Activated CD4-positive, alpha-beta T cell treated with anti-CD3 and anti-CD28 coated beads, Interleukin-2, amount 10 ng/mL, durations not matched to agents 7 days and 5 days (primary cell): ENCODE measurements around the gene UBAC2. TPM values are rescaled to one million over a fixed set of nuclear protein-coding genes. Genes with fewer than 3 reads are reported as not detected.
"Not testable (repeated sequence)": the region's sequence is repeated elsewhere in the genome, so short reads cannot be mapped to it uniquely, and the experiment has no call there.

Experiments used
- CTCF ChIA-PET: fragments of 350-600 bp; sonication (Branson Sonifier 250); formaldehyde crosslinking; loops from one replicate; lab custom pipeline; 2021; ENCODE audit warnings: antibody characterized with exemption; lab: Charles Lee
- POLR2A ChIA-PET: fragments of 350-600 bp; sonication (Branson Sonifier 250); formaldehyde crosslinking; loops from one replicate; lab custom pipeline; 2021; ENCODE audit warnings: antibody characterized with exemption; lab: Charles Lee
- DNase-seq: peaks from one replicate; pipeline ENCODE4 v3.0.0-alpha.2; 2020
- H3K27ac Mint-ChIP-seq: one replicate; pipeline ENCODE4 v1.8.0; 2021; ENCODE audit warnings: mild to moderate bottlenecking, moderate library complexity, mixed read lengths
- H3K27me3 Mint-ChIP-seq: one replicate; pipeline ENCODE4 v1.8.0; 2021; ENCODE audit warnings: mixed read lengths
- H3K36me3 Mint-ChIP-seq: one replicate; pipeline ENCODE4 v1.8.0; 2021; ENCODE audit warnings: low read depth, mixed read lengths
- H3K4me1 Mint-ChIP-seq: one replicate; pipeline ENCODE4 v1.8.0; 2021; ENCODE audit warnings: mixed read lengths
- H3K4me3 Mint-ChIP-seq: one replicate; pipeline ENCODE4 v1.8.0; 2021; ENCODE audit warnings: mild to moderate bottlenecking, moderate library complexity, mixed read lengths
- H3K9me3 Mint-ChIP-seq: one replicate; pipeline ENCODE4 v1.8.0; 2021; ENCODE audit warnings: mixed read lengths
- total RNA-seq, 2 experiments: library from RNA; stranded (reverse); gene quantifications; one replicate each; pipeline ENCODE4 v1.2.3, GENCODE V29; 2021

Gene UBAC2
- total RNA-seq, 2 experiments from 2014 or later = 67.8 to 70.5 TPM

DNA sequence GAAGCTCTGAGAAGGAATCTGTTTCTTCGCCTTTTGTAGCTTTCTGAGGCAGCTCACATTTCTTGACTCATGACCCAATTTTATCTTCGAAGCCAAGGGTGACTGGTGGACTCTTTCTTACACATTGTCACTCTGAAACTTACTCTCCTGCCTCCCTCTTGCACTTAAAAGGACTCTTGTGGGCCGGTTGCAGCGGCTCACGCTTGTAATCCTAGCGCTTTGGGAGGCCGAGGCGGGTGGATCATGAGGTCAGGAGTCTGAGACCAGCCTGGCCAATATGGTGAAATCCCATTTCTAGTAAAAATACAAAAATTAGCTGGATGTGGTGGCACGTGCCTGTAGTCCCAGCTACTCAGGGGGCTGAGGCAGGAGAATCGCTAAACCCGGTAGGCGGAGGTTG is 29.9 kb downstream of the UBAC2 start:
- POLR2A ChIA-PET, H3K4me3 Mint-ChIP-seq: not testable (repeated sequence)
- CTCF ChIA-PET = interaction anchor here (0.7 to 3.4 kb wide), 10 partner anchors 12 to 121 kb away, joined by 3 to 9 read pairs (median 6); no protein-coding TSS in a partner anchor

DNA sequence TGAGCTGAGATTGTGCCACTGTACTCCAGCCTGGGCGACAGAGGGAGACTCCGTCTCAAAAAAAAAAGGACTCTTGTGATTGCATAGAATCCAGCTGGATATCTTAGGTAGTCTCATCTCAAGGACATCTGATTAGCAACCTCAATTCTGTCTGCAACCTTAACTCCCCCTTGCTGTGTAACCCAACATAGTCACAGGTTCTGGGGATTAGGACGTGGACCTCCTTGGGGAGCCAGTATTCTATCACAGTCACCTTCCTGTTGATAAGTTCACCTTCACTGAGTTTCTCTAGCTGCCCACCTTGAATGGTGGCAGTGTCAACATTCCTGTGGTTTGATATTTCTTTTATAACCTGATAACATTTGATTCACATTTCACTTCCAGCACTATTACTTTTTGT is 30.3 kb downstream of the UBAC2 start:
- Mint-ChIP-seq H3K36me3 (peaks cover 43% of the 10 kb centered on the region), H3K4me3 (no peak overlapping the region), H3K9me3 (peaks cover 2% of the 10 kb centered on the region), H3K27ac (no peak overlapping the region), H3K4me1 (peaks cover 69% of the 10 kb centered on the region), H3K27me3 (no peaks in the 10 kb centered on the region)
- CTCF ChIA-PET = interaction anchor here (0.6 to 3.4 kb wide), 11 partner anchors 12 to 121 kb away, joined by 3 to 9 read pairs (median 5); no protein-coding TSS in a partner anchor
- POLR2A ChIA-PET = no interaction called here
- DNase-seq = no peak

More for the DNA sequence above, 29.9 kb downstream of the UBAC2 start:
- not testable (repeated sequence) for H3K27me3 Mint-ChIP-seq, DNase-seq, H3K27ac Mint-ChIP-seq, H3K9me3 Mint-ChIP-seq
- peaks cover 43% of the 10 kb centered on the region for H3K36me3 Mint-ChIP-seq
- peaks cover 69% of the 10 kb centered on the region for H3K4me1 Mint-ChIP-seq

DNA sequence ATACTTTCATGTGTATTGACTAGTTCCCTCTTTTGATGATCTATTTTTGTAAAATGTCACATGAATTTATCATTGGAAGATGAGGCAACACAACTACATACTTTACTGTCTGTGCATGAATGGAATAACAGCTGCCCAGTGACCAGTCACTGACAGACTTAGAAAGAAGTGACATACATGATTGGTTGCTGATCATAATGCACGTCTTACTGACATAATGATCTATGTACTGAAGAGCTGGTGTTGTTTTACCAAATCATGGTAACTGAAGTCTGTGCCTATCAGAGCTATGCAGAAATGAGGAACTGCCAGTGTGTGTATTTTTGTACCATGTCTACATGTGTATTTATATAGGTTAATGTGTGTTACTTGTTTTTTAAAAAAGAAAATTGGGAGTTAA is 31.1 kb downstream of the UBAC2 start:
- DNase-seq = no peak
- peaks cover 2% of the 10 kb centered on the region for H3K9me3 Mint-ChIP-seq
- H3K36me3 Mint-ChIP-seq = peaks cover 41% of the 10 kb centered on the region
- H3K27ac Mint-ChIP-seq = peak overlapping the region; percentile 16
- peaks cover 69% of the 10 kb centered on the region for H3K4me1 Mint-ChIP-seq
- CTCF ChIA-PET = interaction anchor here (0.6 to 3.4 kb wide), 6 partner anchors 13 to 45 kb away, joined by 3 to 9 read pairs (median 6); no protein-coding TSS in a partner anchor
- POLR2A ChIA-PET = no interaction called here
- H3K27me3 Mint-ChIP-seq = no peaks in the 10 kb centered on the region
- no peak overlapping the region for H3K4me3 Mint-ChIP-seq

DNA sequence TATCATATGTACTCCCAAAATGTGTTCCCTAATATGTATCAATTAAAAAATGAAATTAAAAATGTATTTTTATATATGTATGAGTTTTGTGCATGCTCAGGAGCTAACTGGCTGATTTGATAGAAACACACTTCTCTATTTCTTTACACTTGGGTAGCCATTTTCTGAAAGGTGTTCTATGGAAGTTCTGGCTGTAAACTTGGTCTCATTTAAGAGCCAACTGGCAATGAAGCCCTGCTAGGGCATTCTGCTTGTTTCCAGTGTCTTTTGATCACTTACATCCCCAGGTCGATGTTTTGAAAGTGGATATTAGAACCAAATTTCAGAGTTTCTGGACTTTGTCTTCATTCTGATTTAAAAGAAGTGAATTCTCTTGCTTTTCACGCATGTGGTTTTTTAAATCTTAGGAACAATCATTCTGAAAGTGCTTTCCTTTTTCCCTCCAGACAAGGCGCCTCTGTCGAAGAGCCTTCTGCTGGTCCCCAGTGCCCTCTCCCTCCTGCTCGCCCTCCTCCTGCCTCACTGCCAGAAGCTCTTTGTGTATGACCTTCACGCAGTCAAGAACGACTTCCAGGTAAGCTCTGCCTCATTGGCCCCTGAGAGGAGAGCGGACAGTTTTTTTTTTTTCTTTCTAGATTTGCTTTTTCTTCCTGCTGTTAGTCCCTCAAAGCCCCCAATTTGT is 37.5 kb downstream of the UBAC2 start:
- Mint-ChIP-seq H3K27me3 (no peaks in the 10 kb centered on the region), H3K9me3 (peaks cover 2% of the 10 kb centered on the region), H3K4me3 (peak overlapping the region; percentile 75), H3K4me1 (peaks cover 60% of the 10 kb centered on the region), H3K27ac (peak overlapping the region; percentile 95), H3K36me3 (peaks cover 47% of the 10 kb centered on the region)
- DNase-seq = peak; percentile 32
- ChIA-PET CTCF (interaction anchor here (0.6 kb wide), 1 partner anchor 13 kb away, joined by 3 read pairs; no protein-coding TSS in a partner anchor), POLR2A (no interaction called here)

DNA sequence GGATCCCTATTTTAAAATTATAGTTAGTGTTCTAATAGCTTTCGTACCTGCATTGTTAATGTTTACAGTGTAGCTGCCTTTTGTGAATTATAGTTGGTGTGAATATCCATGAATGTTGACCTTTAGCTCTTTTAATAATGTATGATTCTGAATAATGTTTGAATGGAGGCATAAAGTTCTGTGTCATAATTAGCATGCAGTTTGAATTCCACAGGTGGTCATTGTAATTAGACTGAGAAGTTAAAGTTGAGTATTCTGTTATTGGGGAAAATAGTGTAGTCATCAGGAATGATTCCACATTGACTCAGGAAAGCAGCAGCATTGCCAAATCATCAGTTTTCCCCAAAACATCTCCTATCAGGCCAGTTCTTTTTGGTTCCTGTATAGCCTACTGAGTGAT is 45.4 kb downstream of the UBAC2 start:
- ChIA-PET CTCF (interaction anchor here (0.5 to 2.2 kb wide), 3 partner anchors 12 to 224 kb away, joined by 3 to 8 read pairs (median 3); partner anchors contain the start of gene GPR18), POLR2A (no interaction called here)
- no peak overlapping the region for H3K27ac Mint-ChIP-seq
- H3K4me3 Mint-ChIP-seq = no peak overlapping the region
- H3K36me3 Mint-ChIP-seq = peaks cover 55% of the 10 kb centered on the region
- peaks cover 4% of the 10 kb centered on the region for H3K9me3 Mint-ChIP-seq
- peaks cover 28% of the 10 kb centered on the region for H3K4me1 Mint-ChIP-seq
- no peak for DNase-seq
- H3K27me3 Mint-ChIP-seq = no peaks in the 10 kb centered on the region

DNA sequence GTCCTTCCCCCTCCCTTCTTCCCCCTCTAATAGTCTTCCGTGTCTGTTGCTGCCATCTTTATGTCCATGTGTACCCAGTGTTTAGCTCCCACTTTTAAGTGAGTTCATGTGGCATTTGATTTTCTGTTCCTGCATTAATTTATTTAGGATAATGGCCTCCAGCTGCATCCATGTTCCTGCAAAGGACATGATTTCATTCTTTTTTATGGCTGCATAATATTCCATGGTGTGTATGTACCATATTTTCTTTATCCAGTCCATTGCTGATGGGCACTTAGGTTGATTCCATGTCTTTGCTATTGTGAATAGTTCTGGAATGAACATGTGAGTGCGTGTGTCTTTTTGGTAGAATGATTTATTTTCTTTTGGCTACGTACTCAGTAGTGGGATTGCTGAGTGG is 48.5 kb downstream of the UBAC2 start:
- H3K27ac Mint-ChIP-seq, H3K27me3 Mint-ChIP-seq, POLR2A ChIA-PET, CTCF ChIA-PET, H3K9me3 Mint-ChIP-seq, DNase-seq, H3K4me3 Mint-ChIP-seq: not testable (repeated sequence)
- peaks cover 63% of the 10 kb centered on the region for H3K36me3 Mint-ChIP-seq
- H3K4me1 Mint-ChIP-seq = peaks cover 45% of the 10 kb centered on the region

DNA sequence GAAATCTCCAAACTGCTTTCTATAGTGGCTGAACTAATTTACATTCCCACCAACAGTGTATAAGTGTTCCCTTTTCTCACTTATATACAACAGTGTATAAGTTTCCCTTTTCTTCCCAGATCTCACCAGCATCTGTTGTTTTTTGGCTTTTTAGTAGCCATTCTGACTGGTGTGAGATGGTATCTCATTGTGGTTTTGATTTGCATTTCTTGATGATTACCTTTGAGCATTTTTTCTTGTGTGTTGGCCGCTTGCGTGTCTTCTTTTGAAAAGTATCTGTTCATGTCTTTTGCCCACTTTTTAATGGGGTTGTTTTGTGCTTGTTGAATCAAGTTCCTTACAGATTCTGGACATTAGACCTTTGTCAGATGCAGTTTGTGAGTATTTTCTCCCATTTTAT is 49.0 kb downstream of the UBAC2 start:
- DNase-seq, H3K27ac Mint-ChIP-seq, POLR2A ChIA-PET, H3K4me3 Mint-ChIP-seq, H3K27me3 Mint-ChIP-seq, H3K9me3 Mint-ChIP-seq, CTCF ChIA-PET: not testable (repeated sequence)
- Mint-ChIP-seq H3K4me1 (peaks cover 46% of the 10 kb centered on the region), H3K36me3 (peaks cover 61% of the 10 kb centered on the region)

DNA sequence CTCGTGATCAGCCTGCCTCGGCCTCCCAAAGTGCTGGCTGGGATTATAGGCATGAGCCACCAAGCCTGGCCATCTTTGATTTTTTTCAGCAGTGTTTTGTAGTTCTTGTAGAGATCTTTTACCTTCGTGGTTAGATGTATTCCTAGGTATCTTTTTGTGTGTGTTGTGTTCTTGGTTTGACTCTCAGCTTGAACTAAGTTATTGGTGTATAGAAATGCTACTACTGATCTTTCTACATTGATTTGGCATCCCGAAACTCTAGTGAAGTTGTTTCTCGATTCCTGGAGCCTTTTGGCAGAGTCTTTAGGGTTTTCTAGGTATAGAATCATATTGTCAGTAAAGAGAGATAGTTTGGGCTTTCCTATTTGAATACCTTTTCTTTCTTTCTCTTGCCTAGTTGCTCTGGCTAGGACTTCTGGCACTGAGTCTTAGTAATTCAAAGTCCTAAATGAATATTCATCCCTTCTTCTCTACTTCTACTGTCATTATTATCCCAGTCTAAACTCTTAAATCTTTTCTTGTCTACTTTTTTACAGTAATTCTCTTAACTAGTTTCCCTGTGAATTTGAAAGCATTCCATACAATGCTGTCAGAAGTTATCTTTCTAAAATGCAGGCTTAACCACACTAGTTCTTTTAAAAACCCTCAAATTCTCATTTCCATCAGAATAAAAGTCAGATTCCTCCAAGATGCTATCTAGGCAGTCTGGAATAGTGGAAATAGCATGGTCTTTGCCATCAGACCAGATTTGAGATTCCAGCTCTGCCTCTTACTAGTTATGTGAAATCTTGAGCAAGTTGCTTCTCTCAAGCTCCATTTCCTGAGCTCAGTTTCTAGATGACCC is 50.5 kb downstream of the UBAC2 start:
- no peaks in the 10 kb centered on the region for H3K27me3 Mint-ChIP-seq
- H3K9me3 Mint-ChIP-seq = peaks cover 4% of the 10 kb centered on the region
- no peak for DNase-seq
- peaks cover 64% of the 10 kb centered on the region for H3K36me3 Mint-ChIP-seq
- ChIA-PET CTCF (interaction anchor here (0.6 to 2.8 kb wide), 7 partner anchors 13 to 51 kb away, joined by 3 to 9 read pairs (median 3); partner anchors contain the start of gene UBAC2), POLR2A (no interaction called here)
- H3K4me3 Mint-ChIP-seq = no peak overlapping the region
- peaks cover 58% of the 10 kb centered on the region for H3K4me1 Mint-ChIP-seq
- peak overlapping the region; percentile 38 for H3K27ac Mint-ChIP-seq

DNA sequence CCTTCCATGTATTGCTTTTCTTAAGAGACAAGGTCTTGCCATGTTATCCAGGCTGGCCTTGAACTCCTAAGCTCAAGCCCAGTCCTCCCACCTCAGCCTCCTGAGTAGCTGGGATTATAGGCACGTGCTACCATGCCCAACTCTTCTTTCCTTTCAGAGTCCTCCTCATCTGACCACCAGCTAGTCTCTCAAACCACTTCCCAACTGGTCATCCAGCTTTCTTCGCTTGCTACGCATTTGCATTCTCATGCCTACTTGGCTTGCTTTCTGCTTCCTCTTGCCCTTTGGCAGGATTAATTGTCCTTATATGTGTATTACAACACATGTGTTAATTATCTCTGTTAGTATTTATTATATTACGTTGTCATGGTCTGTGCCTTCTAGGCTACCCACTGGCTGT is 51.3 kb downstream of the UBAC2 start:
- POLR2A ChIA-PET = no interaction called here
- Mint-ChIP-seq H3K4me3 (no peak overlapping the region), H3K27me3 (no peaks in the 10 kb centered on the region), H3K4me1 (peaks cover 62% of the 10 kb centered on the region), H3K27ac (peak overlapping the region; percentile 17), H3K9me3 (peaks cover 4% of the 10 kb centered on the region), H3K36me3 (peaks cover 66% of the 10 kb centered on the region)
- CTCF ChIA-PET = interaction anchor here (0.6 to 2.8 kb wide), 7 partner anchors 14 to 52 kb away, joined by 3 to 9 read pairs (median 3); partner anchors contain the start of gene UBAC2
- DNase-seq = no peak

DNA sequence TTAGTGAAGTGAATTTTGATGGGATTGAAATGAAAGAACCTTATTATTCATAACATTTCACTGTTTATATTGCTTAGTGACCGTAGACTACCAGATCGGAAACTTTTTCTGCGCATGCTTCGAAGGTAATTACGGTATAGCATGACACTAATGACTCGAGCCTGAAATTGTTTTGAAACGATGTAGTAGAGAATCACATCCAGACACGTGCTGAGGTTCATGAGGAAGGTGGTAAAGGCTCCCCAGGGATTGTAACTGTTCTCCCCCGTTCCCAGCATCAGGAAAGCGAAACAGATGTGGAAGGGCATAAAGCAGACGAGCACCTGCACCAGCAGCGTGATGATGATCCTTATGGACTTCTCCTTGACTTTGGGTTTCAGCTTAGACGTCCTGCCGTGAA is 54.2 kb downstream of the UBAC2 start:
- CTCF ChIA-PET = interaction anchor here (0.9 to 2.0 kb wide), 4 partner anchors 14 to 182 kb away, joined by 3 to 4 read pairs (median 3); no protein-coding TSS in a partner anchor
- H3K27me3 Mint-ChIP-seq = no peaks in the 10 kb centered on the region
- H3K36me3 Mint-ChIP-seq = peaks cover 55% of the 10 kb centered on the region
- H3K27ac Mint-ChIP-seq = peak overlapping the region; percentile 26
- peaks cover 63% of the 10 kb centered on the region for H3K4me1 Mint-ChIP-seq
- POLR2A ChIA-PET = interaction anchor here (0.6 kb wide), 1 partner anchor 49 kb away, joined by 3 read pairs; no protein-coding TSS in a partner anchor
- H3K9me3 Mint-ChIP-seq = no peaks in the 10 kb centered on the region
- no peak overlapping the region for H3K4me3 Mint-ChIP-seq
- DNase-seq = no peak

DNA sequence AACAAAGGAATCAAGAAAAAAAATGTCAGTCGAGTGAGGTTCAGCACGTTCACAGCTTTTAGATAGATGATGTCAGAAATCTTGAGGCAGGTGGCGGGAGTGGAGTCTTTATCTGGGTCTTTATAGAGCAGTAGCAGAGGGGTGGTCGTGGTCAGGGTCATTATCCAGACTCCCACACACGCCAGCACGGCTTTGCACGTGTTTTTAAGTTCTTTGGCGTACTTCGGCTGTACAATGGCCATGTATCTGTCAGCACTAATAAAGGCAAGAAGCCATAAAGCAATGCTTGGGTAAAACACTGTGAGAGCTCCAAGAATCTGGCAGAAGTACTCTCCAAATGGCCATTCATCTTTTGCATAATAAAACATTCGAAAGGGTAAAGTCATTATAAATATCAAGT is 54.6 kb downstream of the UBAC2 start:
- ChIA-PET POLR2A (interaction anchor here (0.6 kb wide), 1 partner anchor 50 kb away, joined by 3 read pairs; no protein-coding TSS in a partner anchor), CTCF (interaction anchor here (0.8 to 2.0 kb wide), 6 partner anchors 11 to 182 kb away, joined by 3 to 5 read pairs (median 3); no protein-coding TSS in a partner anchor)
- H3K4me1 Mint-ChIP-seq = peaks cover 63% of the 10 kb centered on the region
- H3K9me3 Mint-ChIP-seq = no peaks in the 10 kb centered on the region
- peaks cover 55% of the 10 kb centered on the region for H3K36me3 Mint-ChIP-seq
- no peaks in the 10 kb centered on the region for H3K27me3 Mint-ChIP-seq
- no peak for DNase-seq
- H3K27ac Mint-ChIP-seq = no peak overlapping the region
- H3K4me3 Mint-ChIP-seq = no peak overlapping the region

DNA sequence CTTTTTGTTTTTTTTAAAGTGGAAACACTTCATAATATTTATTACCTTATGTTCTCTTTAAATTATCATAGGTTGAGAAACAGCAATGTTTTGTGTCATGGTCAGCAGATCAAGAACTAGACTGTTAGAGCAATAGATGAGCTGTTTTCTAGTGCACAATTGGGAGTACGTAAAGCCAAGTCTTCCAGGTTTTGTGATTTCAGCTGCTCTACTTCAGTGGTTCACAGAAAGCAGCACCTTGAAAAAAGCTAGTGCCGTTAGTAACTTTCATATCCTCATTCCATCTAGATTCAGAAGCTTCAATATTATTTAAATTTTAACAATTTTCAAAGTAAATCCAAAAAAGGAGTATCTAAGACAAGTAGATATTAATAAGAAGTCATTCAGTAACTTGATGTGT is 55.6 kb downstream of the UBAC2 start:
- no peak for DNase-seq
- H3K9me3 Mint-ChIP-seq = no peaks in the 10 kb centered on the region

More for the DNA sequence above, 55.6 kb downstream of the UBAC2 start:
- peaks cover 54% of the 10 kb centered on the region for H3K36me3 Mint-ChIP-seq
- H3K4me3 Mint-ChIP-seq = peak overlapping the region; percentile 78
- peak overlapping the region; percentile 78 for H3K27ac Mint-ChIP-seq
- H3K27me3 Mint-ChIP-seq = no peaks in the 10 kb centered on the region
- H3K4me1 Mint-ChIP-seq = peaks cover 67% of the 10 kb centered on the region
- CTCF ChIA-PET = interaction anchor here (1.1 to 2.0 kb wide), 5 partner anchors 9 to 79 kb away, joined by 4 to 8 read pairs (median 5); no protein-coding TSS in a partner anchor
- POLR2A ChIA-PET = interaction anchor here (0.6 kb wide), 1 partner anchor 681 kb away, joined by 3 read pairs; no protein-coding TSS in a partner anchor
